K562 (cell line): ENCODE data around the gene MYCBPAP. TPM values are rescaled to one million over a fixed set of nuclear protein-coding genes. Genes with fewer than 3 reads are reported as not detected.

Source experiments
- ATAC-seq: fragments of 200-7000 bp; cut with Tn5 transposase; 3 replicates; pipeline ENCODE4 v1.9.1; 2020; ENCODE audit warnings: moderate library complexity
- BruUV-seq: library from RNA; stranded (reverse); fragments of 400-500 nt; replicated peaks from 2 replicates; lab custom pipeline; 2021; lab: Mats Ljungman, UMichigan
- CTCF ChIA-PET: fragments of 300-600 bp; formaldehyde crosslinking; extraction: SDS; loops from one replicate; lab custom pipeline; 2021; ENCODE audit warnings: low intra/inter-chr PET ratio; lab: Yijun Ruan, JAX
- POLR2A ChIA-PET: fragments of 300-600, 350-650 bp; sonication (Branson Sonifier 250); formaldehyde crosslinking; extraction: SDS; loops from one replicate; lab custom pipeline; 2021; ENCODE audit warnings: antibody characterized with exemption, inconsistent platforms; lab: Yijun Ruan, JAX
- DNase-seq, 4 experiments: peaks; one replicate each; pipeline versions ENCODE4 v3.0.0 to v3.0.0-alpha.2; 2011 to 2018; ENCODE audit warnings: low spot score in 3 of 4, mixed read lengths in 3 of 4; ENCODE audit errors: extremely low read depth in 1 of 4
- FAIRE-seq: peaks from 2 replicates; lab custom pipeline; 2011; peaks lifted over from hg19 to GRCh38; lab: Jason Lieb, UNC
- H2AFZ ChIP-seq: 2 replicates; pipeline ENCODE4 v1.6.0; 2011; ENCODE audit warnings: low read depth, low read length, control low read depth, inconsistent platforms
- H3K27ac ChIP-seq: fragments of 200-600 bp; 3 replicates; pipeline ENCODE4 v1.8.0; 2011; ENCODE audit warnings: low read depth, mild to moderate bottlenecking, control low read depth, inconsistent platforms, low read length, moderate library complexity, mixed read lengths; ENCODE audit errors: extremely low read depth
- H3K27me3 ChIP-seq, 2 experiments: fragments of 300-600 bp in 1 of 2; 2 replicates in 1 of 2; 3 replicates in 1 of 2; pipeline versions ENCODE4 v1.6.0 to v1.8.0; 2011; ENCODE audit warnings: inconsistent platforms in 2 of 2, low read length in 2 of 2, mild to moderate bottlenecking in 1 of 2, mixed read lengths in 1 of 2, moderate library complexity in 1 of 2; ENCODE audit not compliant: control insufficient read depth in 2 of 2, insufficient read depth in 2 of 2
- H3K36me3 ChIP-seq: fragments of 300-600 bp; 3 replicates; pipeline ENCODE4 v1.8.0; 2011; ENCODE audit warnings: mild to moderate bottlenecking, low read length, inconsistent platforms; ENCODE audit not compliant: control insufficient read depth, insufficient read depth
- H3K4me1 ChIP-seq, 2 experiments: fragments of 200-600 bp in 1 of 2; replicated peaks in 1 of 2; 2 replicates in 1 of 2; 3 replicates in 1 of 2; pipeline versions ENCODE4 v1.5.1 to v1.8.0; 2011; ENCODE audit warnings: inconsistent platforms in 2 of 2, low read length in 2 of 2, mild to moderate bottlenecking in 1 of 2, mixed read lengths in 1 of 2, moderate library complexity in 1 of 2; ENCODE audit not compliant: control insufficient read depth in 2 of 2, insufficient read depth in 2 of 2
- H3K4me2 ChIP-seq: 2 replicates; pipeline ENCODE4 v1.6.1; 2011; ENCODE audit warnings: low read length, control low read depth, inconsistent platforms, mixed read lengths; ENCODE audit not compliant: insufficient read depth
- H3K4me3 ChIP-seq: fragments of 200-600 bp; sonication (generic), shearing (Covaris generic); 2 replicates; pipeline ENCODE4 v1.5.1; 2016; ENCODE audit warnings: control low read depth, inconsistent platforms
- H3K79me2 ChIP-seq: fragments of 200-600 bp; 3 replicates; pipeline ENCODE4 v1.8.0; 2011; ENCODE audit warnings: low read length, inconsistent platforms; ENCODE audit not compliant: control insufficient read depth, insufficient read depth
- H3K9ac ChIP-seq, 2 experiments: 2 replicates each; pipeline versions ENCODE4 v1.6.0 to v1.6.1; 2011; ENCODE audit warnings: low read depth in 2 of 2, low read length in 2 of 2, control low read depth in 1 of 2, inconsistent platforms in 1 of 2, mild to moderate bottlenecking in 1 of 2, mixed read lengths in 1 of 2; ENCODE audit not compliant: insufficient read depth in 1 of 2
- H3K9me1 ChIP-seq: one replicate; pipeline ENCODE4 v1.6.0; 2011; ENCODE audit warnings: inconsistent platforms, mild to moderate bottlenecking, low read length, moderate library complexity; ENCODE audit not compliant: control insufficient read depth, insufficient read depth
- H3K9me3 ChIP-seq: replicated peaks from 2 replicates; pipeline ENCODE4 v1.5.1; 2011; ENCODE audit warnings: low read depth, low read length, inconsistent platforms; ENCODE audit not compliant: control insufficient read depth, insufficient read depth
- H4K20me1 ChIP-seq: replicated peaks from 2 replicates; pipeline ENCODE4 v1.6.1; 2011; ENCODE audit warnings: low read length, inconsistent platforms, mixed read lengths; ENCODE audit not compliant: control insufficient read depth, insufficient read depth
- ESRRB ChIP-seq: fragments of 250-450 bp; sonication (Bioruptor Pico); IDR thresholded peaks from 2 replicates; pipeline ENCODE4 v1.5.0; 2020; ENCODE audit warnings: mild to moderate bottlenecking, moderate library complexity, borderline replicate concordance
- MYC ChIP-seq, 2 experiments: fragments of 250-450 bp in 1 of 2; sonication (Bioruptor Pico) in 1 of 2; IDR thresholded peaks; 2 replicates each; pipeline versions ENCODE4 v1.5.1 to v1.6.1; 2012 to 2021; ENCODE audit warnings: low read depth in 2 of 2, borderline replicate concordance in 1 of 2, improper control_type of control experiment in 1 of 2, low read length in 1 of 2, mild to moderate bottlenecking in 1 of 2, moderate library complexity in 1 of 2
- PYGO2 ChIP-seq: fragments of 450-650 bp; IDR thresholded peaks from 2 replicates; pipeline ENCODE4 v1.6.1; 2016; ENCODE audit warnings: mild to moderate bottlenecking, missing genetic modification characterization, moderate library complexity, missing compliant biosample characterization
- SMARCE1 ChIP-seq: fragments of 450-650 bp; IDR thresholded peaks from 2 replicates; pipeline ENCODE4 v1.7.1; 2016; ENCODE audit warnings: mild to moderate bottlenecking
- SNRNP70 ChIP-seq: fragments of 200-400 bp; formaldehyde crosslinking; optimal IDR thresholded peaks from 2 replicates; pipeline ENCODE3; 2017; ENCODE audit warnings: low read depth, low read length
- SP1 ChIP-seq: sonication (generic); formaldehyde crosslinking; IDR thresholded peaks from 2 replicates; pipeline ENCODE4 v1.8.1; 2022; ENCODE audit warnings: mild to moderate bottlenecking, missing genetic modification reagents
- TCF3 ChIP-seq: sonication (generic); formaldehyde crosslinking; IDR thresholded peaks from 2 replicates; pipeline ENCODE4 v1.4.0; 2020; ENCODE audit warnings: mild to moderate bottlenecking, missing genetic modification reagents
- ZFX ChIP-seq: sonication (generic); formaldehyde crosslinking; IDR thresholded peaks from 2 replicates; pipeline ENCODE4 v1.8.0; 2022; ENCODE audit warnings: mild to moderate bottlenecking, missing genetic modification reagents, moderate library complexity
- ZNF263 ChIP-seq: sonication (generic); formaldehyde crosslinking; IDR thresholded peaks from 2 replicates; pipeline ENCODE4 v1.8.0; 2022; ENCODE audit warnings: mild to moderate bottlenecking, missing genetic modification reagents, borderline replicate concordance
- ZNF780A ChIP-seq: fragments of 250-450 bp; sonication (Bioruptor Pico); IDR thresholded peaks from 2 replicates; pipeline ENCODE4 v1.5.0; 2021; ENCODE audit warnings: mild to moderate bottlenecking
- WGBS: fragments of 100-300 bp; shearing (Covaris generic); methylation state at CpG from one replicate; pipeline ENCODE4 v1.1.6; 2016; ENCODE audit warnings: low coverage, mixed read lengths; ENCODE audit not compliant: insufficient coverage; ENCODE audit errors: missing lambda C conversion rate; 5-methylcytosine and 5-hydroxymethylcytosine counted together
- in situ Hi-C: fragments of 300-500 bp; cut with MboI; formaldehyde crosslinking; loops from 4 replicates; pipeline ENCODE4 v1.15.0; 2018; ENCODE audit warnings: inconsistent platforms, mixed read lengths
- intact Hi-C: fragments of 100-400 bp; cut with micrococcal nuclease; formaldehyde crosslinking; loops from 2 replicates; pipeline ENCODE4 v1.14.2; 2022
- polyA plus RNA-seq, 8 experiments: library from polyadenylated mRNA; depleted of rRNA in 4 of 8; stranded (reverse) in 5 of 8; unstranded in 3 of 8; fragments of >200 nt; fragmentation: Nextera tagmentation in 2 of 8; fragmentation: Illumina TruSeq in 1 of 8; extraction: Ambion mirVana in 2 of 8; extraction: Trizol in 1 of 8; gene quantifications; 2 replicates each; pipeline versions ENCODE4 v1.2.1 to v1.2.3, GENCODE V29; 2011 to 2014; ENCODE audit warnings: inconsistent platforms in 1 of 8, missing spikeins in 1 of 8
- total RNA-seq, 7 experiments: library from RNA; depleted of rRNA in 6 of 7; stranded (reverse); fragments of >200 nt in 6 of 7; fragmentation: Illumina TruSeq in 2 of 7; extraction: Trizol in 2 of 7; gene quantifications; 2 replicates each; pipeline versions ENCODE4 v1.2.1 to v1.2.3, GENCODE V29; 2011 to 2021; ENCODE audit warnings: low replicate concordance in 1 of 7
- TF ChIP-seq, protein P1 (sequence below): sonication (generic); formaldehyde crosslinking; IDR thresholded peaks from 2 replicates; pipeline ENCODE4 v1.8.0; 2023; ENCODE audit warnings: mild to moderate bottlenecking, missing genetic modification reagents

Gene MYCBPAP
- total and polyA plus RNA-seq, 9 of the 15 experiments (the other 6 are each of a cell fraction or from before 2014, with no cell fraction given) = not detected

DNA sequence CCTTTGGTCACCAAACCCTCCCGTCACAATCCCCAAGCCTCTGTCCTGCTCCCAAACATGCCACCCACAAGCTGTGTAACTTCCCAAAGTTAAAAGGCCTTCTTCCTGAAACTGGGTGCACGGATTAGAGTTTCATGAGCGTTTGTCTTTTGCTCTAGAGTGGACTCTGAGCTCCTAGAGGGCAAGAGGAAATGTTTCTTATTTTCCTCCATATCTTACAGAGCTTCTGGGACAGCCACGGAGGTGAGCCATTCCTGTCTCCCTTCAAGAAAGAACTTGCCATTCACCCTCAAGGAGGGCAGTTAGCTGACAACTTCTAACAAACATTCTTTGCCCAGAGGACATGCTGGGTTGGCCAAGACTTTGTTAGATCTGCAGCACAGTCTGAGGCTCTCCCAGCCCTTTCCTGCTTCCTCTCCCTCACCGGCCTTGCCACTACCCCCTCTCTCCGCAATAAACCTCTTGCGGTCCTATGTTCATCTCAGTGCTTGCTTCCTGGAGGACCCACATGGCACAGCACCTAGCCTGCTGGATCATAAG, 2.6 kb upstream of the MYCBPAP start:
- peaks cover 0 to 9% of the 10 kb centered on the region in 2 experiments; a peak in 1 of 5 replicates for H3K4me1 ChIP-seq
- ChIA-PET POLR2A (interaction anchor here (0.7 to 1.7 kb wide), 4 partner anchors 10 to 493 kb away, joined by 3 to 4 read pairs (median 3); no protein-coding TSS in a partner anchor), CTCF (no interaction called here)
- in situ Hi-C loops = no loop called here
- H4K20me1 ChIP-seq = 0 out of 2 replicates have a peak, but pooled peaks cover 3% of the 10 kb centered on the region
- peak overlapping the region in 1 of 2 experiments; percentile 15; a peak in 1 of 4 replicates for H3K9ac ChIP-seq
- H3K27ac ChIP-seq = no peak overlapping the region
- no peak overlapping the region for H2AFZ ChIP-seq
- peaks cover 27 to 58% of the 10 kb centered on the region in 2 experiments for H3K27me3 ChIP-seq
- TF ChIP-seq PYGO2 (tag) = no peak
- TF ChIP-seq SP1 (CRISPR knock-in tag) = no peak
- no peak for TF ChIP-seq ZNF780A (CRISPR knock-in tag)
- TF ChIP-seq SNRNP70 = no peak
- no peak for TF ChIP-seq ESRRB (CRISPR knock-in tag)
- TF ChIP-seq, protein P1, sequence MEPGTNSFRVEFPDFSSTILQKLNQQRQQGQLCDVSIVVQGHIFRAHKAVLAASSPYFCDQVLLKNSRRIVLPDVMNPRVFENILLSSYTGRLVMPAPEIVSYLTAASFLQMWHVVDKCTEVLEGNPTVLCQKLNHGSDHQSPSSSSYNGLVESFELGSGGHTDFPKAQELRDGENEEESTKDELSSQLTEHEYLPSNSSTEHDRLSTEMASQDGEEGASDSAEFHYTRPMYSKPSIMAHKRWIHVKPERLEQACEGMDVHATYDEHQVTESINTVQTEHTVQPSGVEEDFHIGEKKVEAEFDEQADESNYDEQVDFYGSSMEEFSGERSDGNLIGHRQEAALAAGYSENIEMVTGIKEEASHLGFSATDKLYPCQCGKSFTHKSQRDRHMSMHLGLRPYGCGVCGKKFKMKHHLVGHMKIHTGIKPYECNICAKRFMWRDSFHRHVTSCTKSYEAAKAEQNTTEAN (CRISPR knock-in tag) = no peak
- no peak for TF ChIP-seq ZNF263 (CRISPR knock-in tag)
- TF ChIP-seq SMARCE1 = no peak
- no peak for TF ChIP-seq TCF3 (CRISPR knock-in tag)
- TF ChIP-seq ZFX = no peak
- TF ChIP-seq MYC (IDR thresholded peaks at IDR 0.05; ENCODE audit: low read depth, low read length) = no peak
- TF ChIP-seq MYC (CRISPR knock-in tag; IDR thresholded peaks at IDR 0.05; ENCODE audit: borderline replicate concordance, low read depth) = no peak
- H3K79me2 ChIP-seq = no peaks in the 10 kb centered on the region
- H3K4me3 ChIP-seq = no peak overlapping the region
- 10% methylated on average over 7 of the region's 7 CpGs for WGBS
- H3K9me3 ChIP-seq = no peaks in the 10 kb centered on the region
- no peak for FAIRE-seq
- H3K4me2 ChIP-seq = no peak overlapping the region
- H3K9me1 ChIP-seq = no peaks in the 10 kb centered on the region
- H3K36me3 ChIP-seq = no peaks in the 10 kb centered on the region
- no TSS peak for BruUV-seq
- no peak; the same call in 2 of the 3 replicates for ATAC-seq
- DNase-seq = no peak
- intact Hi-C loops = no loop called here
